WTC11 (cell line): ENCODE results near the gene VWA2. TPM values are rescaled to one million over a fixed set of nuclear protein-coding genes. Genes with fewer than 3 reads are reported as not detected.

Source experiments
- ATAC-seq: fragments of 200-7000 bp; cut with Tn5 transposase; 2 replicates; pipeline ENCODE4 v1.10.0; 2021; ENCODE audit warnings: mild to moderate bottlenecking, moderate library complexity
- CTCF ChIA-PET: fragments of 300-600 bp; sonication (Branson Sonifier 250); formaldehyde crosslinking; loops from one replicate; lab custom pipeline; 2021; ENCODE audit warnings: antibody characterized with exemption; lab: Charles Lee
- POLR2A ChIA-PET: fragments of 350-600 bp; sonication (Branson Sonifier 250); formaldehyde crosslinking; loops from one replicate; lab custom pipeline; 2021; ENCODE audit warnings: antibody characterized with exemption; lab: Charles Lee
- DNase-seq: peaks from one replicate; pipeline ENCODE4 v3.0.0; 2021; ENCODE audit warnings: low spot score
- H3K27ac Mint-ChIP-seq: 2 replicates; pipeline ENCODE4 v1.8.0; 2021; ENCODE audit warnings: mixed read lengths
- H3K27me3 Mint-ChIP-seq: 2 replicates; pipeline ENCODE4 v1.8.0; 2021; ENCODE audit warnings: low read depth, mild to moderate bottlenecking, moderate library complexity, mixed read lengths
- H3K36me3 Mint-ChIP-seq: 2 replicates; pipeline ENCODE4 v1.8.0; 2021; ENCODE audit warnings: mixed read lengths
- H3K4me1 Mint-ChIP-seq: 2 replicates; pipeline ENCODE4 v1.8.0; 2022; ENCODE audit warnings: mixed read lengths
- H3K4me3 Mint-ChIP-seq: 2 replicates; pipeline ENCODE4 v1.8.0; 2021; ENCODE audit warnings: mild to moderate bottlenecking, moderate library complexity, mixed read lengths
- H3K9me3 Mint-ChIP-seq: 2 replicates; pipeline ENCODE4 v1.8.0; 2021; ENCODE audit warnings: mixed read lengths
- ATF1 ChIP-seq: sonication (generic); formaldehyde crosslinking; IDR thresholded peaks from 2 replicates; pipeline ENCODE4 v1.8.1; 2023; ENCODE audit warnings: mild to moderate bottlenecking, moderate library complexity, missing genetic modification reagents
- ATF3 ChIP-seq: sonication (generic); formaldehyde crosslinking; conservative IDR thresholded peaks from 2 replicates; pipeline ENCODE4 v1.8.1; 2022; ENCODE audit warnings: mild to moderate bottlenecking, missing genetic modification reagents
- CBFB ChIP-seq: sonication (generic); formaldehyde crosslinking; IDR thresholded peaks from 2 replicates; pipeline ENCODE4 v1.8.1; 2022; ENCODE audit warnings: mild to moderate bottlenecking, low read depth, missing genetic modification reagents
- CDX4 ChIP-seq: fragments of 250-450 bp; sonication (Bioruptor Pico); IDR thresholded peaks from 2 replicates; pipeline ENCODE4 v1.9.0; 2021; ENCODE audit warnings: moderate library complexity, mild to moderate bottlenecking, inconsistent platforms, borderline replicate concordance
- CREB1 ChIP-seq: sonication (generic); formaldehyde crosslinking; IDR thresholded peaks from 2 replicates; pipeline ENCODE4 v1.8.0; 2023; ENCODE audit warnings: mild to moderate bottlenecking, missing genetic modification reagents
- E2F5 ChIP-seq: sonication (generic); formaldehyde crosslinking; IDR thresholded peaks from 2 replicates; pipeline ENCODE4 v1.8.1; 2022; ENCODE audit warnings: mild to moderate bottlenecking, moderate library complexity, missing genetic modification reagents
- FOXJ3 ChIP-seq: sonication (generic); formaldehyde crosslinking; IDR thresholded peaks from 2 replicates; pipeline ENCODE4 v1.9.0; 2021; ENCODE audit warnings: missing genetic modification reagents, mild to moderate bottlenecking, borderline replicate concordance
- FOXK1 ChIP-seq: sonication (generic); formaldehyde crosslinking; IDR thresholded peaks from 2 replicates; pipeline ENCODE4 v1.8.0; 2022; ENCODE audit warnings: mild to moderate bottlenecking, moderate library complexity, missing genetic modification reagents
- GABPB1 ChIP-seq: sonication (generic); formaldehyde crosslinking; IDR thresholded peaks from 2 replicates; pipeline ENCODE4 v1.8.1; 2023; ENCODE audit warnings: mild to moderate bottlenecking, missing genetic modification reagents
- KAT7 ChIP-seq: sonication (generic); formaldehyde crosslinking; IDR thresholded peaks from 2 replicates; pipeline ENCODE4 v1.8.1; 2023; ENCODE audit warnings: missing genetic modification reagents, mild to moderate bottlenecking, borderline replicate concordance
- MXD4 ChIP-seq: fragments of 250-450 bp; sonication (Bioruptor Pico); IDR thresholded peaks from 2 replicates; pipeline ENCODE4 v1.8.0; 2021; ENCODE audit warnings: mild to moderate bottlenecking, moderate library complexity, borderline replicate concordance
- NFE2L1 ChIP-seq: sonication (generic); formaldehyde crosslinking; IDR thresholded peaks from 2 replicates; pipeline ENCODE4 v1.8.1; 2023; ENCODE audit warnings: missing genetic modification reagents
- PREB ChIP-seq: sonication (generic); formaldehyde crosslinking; IDR thresholded peaks from 2 replicates; pipeline ENCODE4 v1.8.1; 2022; ENCODE audit warnings: mild to moderate bottlenecking, missing genetic modification reagents, moderate library complexity, borderline replicate concordance
- ZNF232 ChIP-seq: sonication (generic); formaldehyde crosslinking; IDR thresholded peaks from 2 replicates; pipeline ENCODE4 v1.8.0; 2022; ENCODE audit warnings: mild to moderate bottlenecking, missing genetic modification reagents
- ZNF423 ChIP-seq: fragments of 250-450 bp; sonication (Bioruptor Pico); IDR thresholded peaks from 2 replicates; pipeline ENCODE4 v2.1.2; 2022; ENCODE audit warnings: mild to moderate bottlenecking, moderate library complexity
- ZNF512 ChIP-seq: sonication (generic); formaldehyde crosslinking; IDR thresholded peaks from 2 replicates; pipeline ENCODE4 v1.8.1; 2022; ENCODE audit warnings: missing genetic modification reagents, borderline replicate concordance
- ZSCAN18 ChIP-seq: fragments of 250-450 bp; sonication (Bioruptor Pico); IDR thresholded peaks from 2 replicates; pipeline ENCODE4 v2.1.2; 2022; ENCODE audit warnings: mild to moderate bottlenecking, moderate library complexity
- total RNA-seq: library from RNA; stranded (reverse); gene quantifications from 3 replicates; pipeline ENCODE4 v1.2.3, GENCODE V29; 2021

Gene VWA2
- total RNA-seq, 1 experiment from 2014 or later: 2.1 TPM

GRCh38 chr10:114327537-114328440 lies 88.7 kb downstream of the VWA2 start:
- POLR2A ChIA-PET: no interaction called here
- TF ChIP-seq FOXK1 (CRISPR knock-in tag) (no peak), PREB (no peak), ZNF232 (CRISPR knock-in tag) (no peak), ATF1 (CRISPR knock-in tag) (no peak), MXD4 (no peak)
- no peak for DNase-seq
- H3K27me3 Mint-ChIP-seq: no peaks in the 10 kb centered on the region; the same call in 1 of the 2 replicates
- H3K27ac Mint-ChIP-seq: no peak overlapping the region
- no peaks in the 10 kb centered on the region for H3K36me3 Mint-ChIP-seq
- ATAC-seq: no peak
- CTCF ChIA-PET: interaction anchor here (0.8 to 3.0 kb wide), 2 partner anchors 24 to 76 kb away, joined by 3 to 19 read pairs; no protein-coding TSS in a partner anchor
- no peaks in the 10 kb centered on the region for H3K9me3 Mint-ChIP-seq
- no peaks in the 10 kb centered on the region for H3K4me1 Mint-ChIP-seq
- H3K4me3 Mint-ChIP-seq: no peak overlapping the region

GRCh38 chr10:114328441-114328812 lies 89.4 kb downstream of the VWA2 start:
- POLR2A ChIA-PET: no interaction called here
- Mint-ChIP-seq H3K4me3 (no peak overlapping the region), H3K27ac (no peak overlapping the region), H3K9me3 (no peaks in the 10 kb centered on the region), H3K4me1 (no peaks in the 10 kb centered on the region), H3K36me3 (no peaks in the 10 kb centered on the region), H3K27me3 (no peaks in the 10 kb centered on the region; the same call in 1 of the 2 replicates)
- no peak for ATAC-seq
- no peak for DNase-seq
- TF ChIP-seq ZNF512 (CRISPR knock-in tag) (no peak), KAT7 (no peak), GABPB1 (CRISPR knock-in tag) (no peak), CREB1 (CRISPR knock-in tag) (no peak), CBFB (CRISPR knock-in tag) (no peak), ATF3 (no peak), MXD4 (no peak), ZSCAN18 (CRISPR knock-in tag) (no peak), CDX4 (CRISPR knock-in tag) (no peak), FOXJ3 (CRISPR knock-in tag) (no peak), ZNF423 (CRISPR knock-in tag) (no peak), NFE2L1 (CRISPR knock-in tag) (no peak), E2F5 (CRISPR knock-in tag) (no peak)
- CTCF ChIA-PET: interaction anchor here (3.0 kb wide), 1 partner anchor 24 kb away, joined by 19 read pairs; no protein-coding TSS in a partner anchor
